LNCaP clone FGC (cell line): ENCODE measurements around the gene HAP1.
A peak's percentile ranks its signal among the peaks of the same experiment; 100 is the strongest.

Source experiments
- DNase-seq: peaks from one replicate; pipeline ENCODE4 v3.0.0-alpha.2; 2011; ENCODE audit warnings: low read depth
- H3K4me3 ChIP-seq: 2 replicates; pipeline ENCODE4 v1.5.1; 2011; ENCODE audit warnings: mild to moderate bottlenecking, low read depth, low read length, control low read depth
- TF ChIP-seq, protein P1 (sequence below): IDR thresholded peaks from 2 replicates; pipeline ENCODE4 v1.5.1; 2012; ENCODE audit warnings: mild to moderate bottlenecking; ENCODE audit not compliant: control insufficient read depth, insufficient read depth; ENCODE audit errors: extremely low read depth

The HAP1 gene

DNA sequence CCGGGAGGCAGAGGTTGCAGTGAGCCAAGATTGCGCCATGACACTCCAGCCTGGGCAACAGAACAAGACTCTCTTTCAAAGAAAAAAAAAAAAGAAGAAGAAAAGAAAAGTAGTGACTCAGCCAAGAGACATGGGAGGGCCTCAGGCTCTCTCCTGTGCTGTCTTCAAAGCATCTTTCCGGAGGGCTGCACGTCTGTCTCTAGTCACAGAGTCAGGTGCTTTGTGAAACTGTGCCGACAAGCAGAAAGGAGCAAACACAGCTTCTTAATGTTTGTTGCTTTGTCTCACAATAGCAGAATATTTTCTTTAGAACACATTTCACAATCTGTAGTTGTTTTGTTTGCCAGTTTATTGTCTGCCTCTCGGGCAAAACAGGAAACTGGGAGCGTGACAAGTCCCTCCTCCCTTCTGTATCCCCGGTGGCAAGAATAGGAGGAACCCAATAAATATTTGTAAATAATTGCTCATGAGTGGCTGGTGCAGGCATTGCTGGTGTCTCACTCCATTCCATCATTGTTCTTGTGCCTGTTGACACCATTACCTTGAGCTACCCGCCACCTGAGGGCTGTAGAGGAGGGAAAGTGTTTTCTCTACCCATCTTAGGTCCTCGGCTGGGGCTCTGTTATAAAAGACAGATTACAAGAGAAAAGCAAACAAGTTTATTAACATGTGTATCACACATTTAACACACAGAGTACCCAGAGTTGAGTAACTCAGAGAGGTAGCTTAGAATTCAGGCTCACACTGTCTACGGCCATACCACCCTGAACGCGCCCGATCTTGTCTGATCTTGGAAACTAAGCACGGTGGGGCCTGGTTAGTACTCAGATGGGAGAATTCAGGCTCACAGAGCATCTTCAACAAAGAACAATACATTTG, 16.8 kb downstream of the HAP1 start:
- H3K4me3 ChIP-seq = peak overlapping the region; percentile 16
- TF ChIP-seq, protein P1, sequence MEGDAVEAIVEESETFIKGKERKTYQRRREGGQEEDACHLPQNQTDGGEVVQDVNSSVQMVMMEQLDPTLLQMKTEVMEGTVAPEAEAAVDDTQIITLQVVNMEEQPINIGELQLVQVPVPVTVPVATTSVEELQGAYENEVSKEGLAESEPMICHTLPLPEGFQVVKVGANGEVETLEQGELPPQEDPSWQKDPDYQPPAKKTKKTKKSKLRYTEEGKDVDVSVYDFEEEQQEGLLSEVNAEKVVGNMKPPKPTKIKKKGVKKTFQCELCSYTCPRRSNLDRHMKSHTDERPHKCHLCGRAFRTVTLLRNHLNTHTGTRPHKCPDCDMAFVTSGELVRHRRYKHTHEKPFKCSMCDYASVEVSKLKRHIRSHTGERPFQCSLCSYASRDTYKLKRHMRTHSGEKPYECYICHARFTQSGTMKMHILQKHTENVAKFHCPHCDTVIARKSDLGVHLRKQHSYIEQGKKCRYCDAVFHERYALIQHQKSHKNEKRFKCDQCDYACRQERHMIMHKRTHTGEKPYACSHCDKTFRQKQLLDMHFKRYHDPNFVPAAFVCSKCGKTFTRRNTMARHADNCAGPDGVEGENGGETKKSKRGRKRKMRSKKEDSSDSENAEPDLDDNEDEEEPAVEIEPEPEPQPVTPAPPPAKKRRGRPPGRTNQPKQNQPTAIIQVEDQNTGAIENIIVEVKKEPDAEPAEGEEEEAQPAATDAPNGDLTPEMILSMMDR = no peak
- peak; percentile 63 for DNase-seq

DNA sequence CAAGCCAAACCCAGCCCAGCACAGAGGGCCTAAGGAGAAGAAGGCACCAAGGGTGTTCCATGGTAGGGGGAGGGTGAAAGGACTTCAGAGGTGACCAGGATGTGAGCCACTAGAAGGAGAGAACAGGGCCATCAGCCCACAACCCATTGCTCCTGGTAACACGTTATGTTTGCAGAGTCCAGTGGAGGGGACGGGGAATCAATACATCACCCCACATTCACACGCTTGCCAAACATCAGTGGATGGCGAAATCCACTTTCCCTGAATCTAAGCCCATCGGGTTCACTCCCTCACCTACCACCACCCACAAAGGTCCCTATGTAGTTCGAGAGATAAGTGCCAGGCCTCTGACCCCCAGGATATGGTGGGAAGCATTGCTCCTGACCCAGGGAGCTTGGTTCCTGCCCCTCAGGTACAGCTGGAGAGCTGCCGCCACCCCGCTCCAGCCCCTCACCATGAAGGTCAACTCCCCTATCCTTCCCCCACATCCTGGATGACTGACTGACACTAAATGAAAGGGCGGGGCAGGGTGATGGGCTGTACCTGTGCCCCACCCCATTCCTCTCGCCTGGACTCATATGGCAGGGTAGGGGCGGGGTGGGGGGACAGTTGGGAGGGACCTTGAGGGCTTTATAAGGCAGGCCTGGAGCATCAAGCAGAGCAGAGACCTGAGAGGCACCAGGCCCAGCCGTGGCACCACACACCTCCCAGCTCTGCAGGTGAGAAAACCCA, 22.6 kb downstream of the HAP1 start, which contains the start of gene GAST:
TSS of gene GAST (plus strand) at position 663 of the 732 bp plus-strand sequence. CDS start 3,106 bp downstream, outside the sequence.
- TF ChIP-seq, protein P1 = no peak
- no peak for DNase-seq
- H3K4me3 ChIP-seq = no peak within 1 kb of the TSS

DNA sequence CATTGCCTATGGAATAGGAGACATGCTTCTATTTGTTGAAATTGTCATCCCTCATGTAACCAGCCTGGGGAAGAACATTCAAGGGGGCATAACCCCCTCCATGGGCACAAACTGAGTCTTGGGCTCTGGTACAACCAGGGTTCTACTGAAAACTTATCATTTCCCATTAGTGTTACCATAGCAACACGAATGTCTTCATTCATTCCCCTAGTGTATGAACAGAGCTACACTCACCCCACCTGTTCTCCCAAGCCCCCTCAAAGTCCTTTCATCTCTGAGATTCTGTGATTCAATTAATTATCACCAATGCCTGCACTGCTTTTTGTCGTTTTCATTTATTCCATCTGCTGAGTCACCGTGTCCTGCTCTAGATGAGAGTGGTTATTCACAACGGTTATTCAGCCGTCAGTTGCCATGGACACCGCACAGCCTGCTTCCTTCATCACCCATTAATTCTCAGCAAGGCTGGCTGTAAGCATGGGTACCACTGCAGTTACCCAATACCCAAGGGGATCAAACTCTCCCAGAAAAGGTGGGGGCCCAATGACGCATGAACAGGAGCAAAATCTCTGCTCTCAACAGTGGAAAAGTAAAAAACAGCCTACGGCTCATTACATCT, 23.9 kb downstream of the HAP1 start:
- DNase-seq = no peak
- TF ChIP-seq, protein P1 = no peak
- no peak overlapping the region for H3K4me3 ChIP-seq

DNA sequence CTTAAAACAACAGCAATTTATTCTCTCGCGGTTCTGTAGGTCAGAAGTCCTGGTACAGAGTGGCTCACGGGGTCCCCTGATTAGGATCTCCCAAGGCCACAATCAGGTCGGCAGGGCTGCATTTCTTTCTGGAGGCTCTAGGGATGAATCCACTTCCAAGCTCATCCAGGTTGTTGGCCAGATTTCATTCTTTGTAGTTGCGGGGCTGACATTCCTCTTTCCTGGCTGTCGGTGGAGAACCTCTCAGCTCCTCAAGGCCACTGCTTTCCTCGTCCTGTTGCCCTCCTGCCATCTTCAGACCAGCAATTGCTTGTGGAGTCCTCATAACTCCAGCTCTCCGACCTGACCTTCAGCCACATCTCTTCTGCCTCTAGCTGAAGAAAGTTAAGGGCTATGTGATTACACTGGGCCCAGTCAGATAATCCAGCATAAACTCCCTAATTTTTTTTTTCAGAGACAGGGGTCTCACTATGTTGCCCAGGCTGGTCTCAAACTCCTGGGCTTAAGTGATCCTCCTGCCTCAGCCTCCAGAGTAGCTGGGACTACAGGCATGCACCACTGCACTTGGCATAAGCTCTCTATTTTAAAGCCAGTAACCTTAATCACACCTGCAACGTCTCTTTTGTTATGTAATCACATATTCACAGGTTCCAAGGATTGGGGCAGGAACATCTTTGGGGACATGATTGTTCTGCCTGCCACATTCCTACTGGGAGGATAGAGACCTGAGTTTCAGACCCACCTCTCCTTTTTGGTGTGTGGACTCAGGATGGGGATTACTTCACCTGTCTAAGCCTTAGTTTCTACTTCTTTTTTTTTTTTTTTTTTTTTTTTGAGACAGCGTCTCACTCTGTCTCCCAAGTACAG, 26.4 kb downstream of the HAP1 start:
- TF ChIP-seq, protein P1 = no peak
- DNase-seq = no peak
- H3K4me3 ChIP-seq = no peak overlapping the region

DNA sequence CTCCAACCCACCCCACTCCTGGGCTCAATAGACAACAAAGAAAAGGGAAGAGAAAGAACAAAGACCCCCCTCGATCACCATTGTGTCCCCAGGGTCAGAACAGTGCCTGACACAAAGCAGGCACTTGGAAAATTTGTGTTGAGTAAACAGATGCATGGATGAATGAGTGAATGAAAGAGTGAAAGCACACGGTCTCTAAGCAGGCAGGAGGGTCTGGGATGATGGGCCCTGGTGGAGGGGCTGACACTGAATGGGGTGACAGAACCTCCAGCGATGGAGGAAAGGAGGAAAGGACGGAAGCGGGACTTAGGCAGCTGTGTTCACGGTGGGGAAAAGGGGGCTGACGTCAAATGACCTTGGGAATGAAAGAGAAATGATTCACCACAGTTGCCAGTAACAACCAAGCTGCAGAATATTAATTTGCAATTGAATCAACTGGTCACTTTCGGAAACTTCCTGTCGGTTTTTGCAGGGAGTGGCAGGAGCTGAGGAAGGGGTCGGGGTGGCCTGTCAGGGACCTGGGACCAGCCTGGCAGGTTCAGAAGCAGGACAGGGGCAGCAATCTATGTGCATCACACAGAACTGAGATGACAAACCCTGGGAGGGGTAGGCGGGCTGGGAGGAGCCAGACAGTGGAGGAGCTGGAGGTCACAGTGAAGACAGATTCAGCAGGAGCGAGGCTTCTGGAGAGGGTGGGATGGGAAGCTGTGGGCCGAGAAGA, 29.0 kb downstream of the HAP1 start:
- H3K4me3 ChIP-seq = no peak overlapping the region
- DNase-seq = no peak

More for the DNA sequence above, 29.0 kb downstream of the HAP1 start:
- TF ChIP-seq, protein P1 = no peak
